RWPE1 (cell line): ENCODE results near the gene PLEKHH1.

ENCODE experiments used
- CTCF ChIA-PET: fragments of 350-600 bp; sonication (Branson Sonifier 250); formaldehyde crosslinking; extraction: SDS; loops from one replicate; lab custom pipeline; 2021; lab: Yijun Ruan, JAX
- POLR2A ChIA-PET: fragments of 400-600 bp; formaldehyde crosslinking; extraction: SDS; loops from one replicate; lab custom pipeline; 2020; ENCODE audit warnings: antibody characterized with exemption; ENCODE audit not compliant: low non-redundant PET; lab: Yijun Ruan, JAX
- DNase-seq: peaks from one replicate; pipeline ENCODE4 v3.0.0; 2012; ENCODE audit warnings: low spot score
- H3K27ac ChIP-seq: fragments of 450-650 bp; 2 replicates; pipeline ENCODE4 v1.5.1; 2017
- TF ChIP-seq, protein P1 (sequence below): fragments of 450-650 bp; conservative IDR thresholded peaks from 2 replicates; pipeline ENCODE4 v1.5.1; 2017; ENCODE audit warnings: low read depth, mild to moderate bottlenecking

PLEKHH1 gene

GRCh38 chr14:67514203-67514607 lies 18.9 kb upstream of the PLEKHH1 start:
- TF ChIP-seq, protein P1, sequence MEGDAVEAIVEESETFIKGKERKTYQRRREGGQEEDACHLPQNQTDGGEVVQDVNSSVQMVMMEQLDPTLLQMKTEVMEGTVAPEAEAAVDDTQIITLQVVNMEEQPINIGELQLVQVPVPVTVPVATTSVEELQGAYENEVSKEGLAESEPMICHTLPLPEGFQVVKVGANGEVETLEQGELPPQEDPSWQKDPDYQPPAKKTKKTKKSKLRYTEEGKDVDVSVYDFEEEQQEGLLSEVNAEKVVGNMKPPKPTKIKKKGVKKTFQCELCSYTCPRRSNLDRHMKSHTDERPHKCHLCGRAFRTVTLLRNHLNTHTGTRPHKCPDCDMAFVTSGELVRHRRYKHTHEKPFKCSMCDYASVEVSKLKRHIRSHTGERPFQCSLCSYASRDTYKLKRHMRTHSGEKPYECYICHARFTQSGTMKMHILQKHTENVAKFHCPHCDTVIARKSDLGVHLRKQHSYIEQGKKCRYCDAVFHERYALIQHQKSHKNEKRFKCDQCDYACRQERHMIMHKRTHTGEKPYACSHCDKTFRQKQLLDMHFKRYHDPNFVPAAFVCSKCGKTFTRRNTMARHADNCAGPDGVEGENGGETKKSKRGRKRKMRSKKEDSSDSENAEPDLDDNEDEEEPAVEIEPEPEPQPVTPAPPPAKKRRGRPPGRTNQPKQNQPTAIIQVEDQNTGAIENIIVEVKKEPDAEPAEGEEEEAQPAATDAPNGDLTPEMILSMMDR: no peak
- CTCF ChIA-PET: interaction anchor here (2.4 kb wide), 1 partner anchor 87 kb away, joined by 7 read pairs; no protein-coding TSS in a partner anchor
- POLR2A ChIA-PET: interaction anchor here (1.0 kb wide), 1 partner anchor 36 kb away, joined by 3 read pairs; no protein-coding TSS in a partner anchor
- no peak overlapping the region; the same call in 1 of the 2 replicates for H3K27ac ChIP-seq
- DNase-seq: no peak

GRCh38 chr14:67514650-67515385 lies 18.3 kb upstream of the PLEKHH1 start:
- DNase-seq: peak; percentile 51
- CTCF ChIA-PET: interaction anchor here (2.4 kb wide), 1 partner anchor 87 kb away, joined by 7 read pairs; no protein-coding TSS in a partner anchor
- POLR2A ChIA-PET: interaction anchor here (1.0 kb wide), 1 partner anchor 37 kb away, joined by 3 read pairs; no protein-coding TSS in a partner anchor
- no peak overlapping the region for H3K27ac ChIP-seq
- TF ChIP-seq, protein P1: no peak

DNA sequence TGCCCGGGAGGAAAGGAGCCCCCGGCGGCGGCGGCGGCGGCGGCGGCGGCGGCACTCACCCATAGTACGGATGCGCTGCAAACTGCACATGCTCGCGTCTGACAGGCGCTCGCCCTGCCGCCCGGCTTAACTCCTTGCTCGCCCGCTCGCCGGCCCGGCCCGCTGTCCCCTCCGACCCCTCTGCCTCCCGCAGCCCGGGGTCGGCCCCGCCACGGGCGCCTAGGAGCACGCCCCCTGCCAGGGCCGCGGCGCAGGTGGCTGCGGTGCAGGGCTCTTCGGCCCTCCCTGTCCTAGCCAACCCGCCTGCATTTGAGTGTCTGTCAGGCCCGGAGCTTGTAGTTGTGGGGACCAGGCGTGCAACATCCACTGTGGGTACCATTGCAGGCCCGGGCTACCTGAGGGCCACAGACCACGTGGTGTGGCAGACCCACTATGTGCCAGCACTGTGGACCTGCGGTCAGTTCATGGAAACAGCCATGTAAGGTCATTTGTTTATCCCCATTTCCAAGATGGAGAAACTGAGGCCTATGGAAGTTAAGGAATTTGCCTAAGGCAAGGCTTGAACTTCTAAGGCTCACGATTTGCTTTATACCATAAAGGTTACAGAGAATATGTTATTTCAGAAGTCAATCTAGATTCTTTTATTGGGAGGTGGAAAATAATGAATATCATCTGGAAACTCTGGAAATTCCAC lies 17.6 kb upstream of the PLEKHH1 start:
- ChIA-PET POLR2A (no interaction called here), CTCF (interaction anchor here (0.6 to 2.4 kb wide), 2 partner anchors 34 to 88 kb away, joined by 3 to 7 read pairs; no protein-coding TSS in a partner anchor)
- DNase-seq: no peak
- TF ChIP-seq, protein P1: no peak
- H3K27ac ChIP-seq: no peak overlapping the region

DNA sequence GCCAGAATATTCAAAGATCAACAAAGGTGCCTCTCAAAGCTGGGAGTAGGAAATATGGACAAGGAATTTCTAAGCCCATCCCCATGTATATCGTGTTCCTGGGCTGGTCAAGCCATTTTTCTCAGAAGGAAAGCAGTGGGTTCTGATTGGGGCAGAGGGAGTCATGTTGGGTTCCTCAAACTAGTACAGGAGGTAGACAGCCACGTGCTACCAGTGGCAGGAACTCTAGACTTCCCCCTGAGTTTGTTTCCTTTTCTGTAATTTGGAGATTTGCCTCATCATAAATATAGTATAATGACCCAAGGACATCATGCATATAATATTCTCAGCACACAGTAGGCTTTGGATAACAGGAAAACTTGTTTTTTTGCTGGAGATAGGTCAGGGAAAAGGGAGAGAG lies 16.4 kb upstream of the PLEKHH1 start:
- TF ChIP-seq, protein P1: no peak
- no peak for DNase-seq
- H3K27ac ChIP-seq: no peak overlapping the region
- CTCF ChIA-PET: interaction anchor here (0.6 to 1.6 kb wide), 4 partner anchors 10 to 242 kb away, joined by 3 to 9 read pairs (median 5); no protein-coding TSS in a partner anchor
- POLR2A ChIA-PET: no interaction called here

GRCh38 chr14:67517083-67517482 lies 16.0 kb upstream of the PLEKHH1 start:
- CTCF ChIA-PET: interaction anchor here (0.7 to 1.6 kb wide), 3 partner anchors 9 to 54 kb away, joined by 4 to 9 read pairs (median 6); no protein-coding TSS in a partner anchor
- no peak for DNase-seq
- H3K27ac ChIP-seq: no peak overlapping the region
- TF ChIP-seq, protein P1: no peak
- POLR2A ChIA-PET: no interaction called here

- POLR2A ChIA-PET: no interaction called here
- CTCF ChIA-PET: interaction anchor here (1.4 kb wide), 1 partner anchor 92 kb away, joined by 6 read pairs; no protein-coding TSS in a partner anchor
- H3K27ac ChIP-seq: no peak overlapping the region
Measured at GRCh38 chr14:67519406-67519805, 13.7 kb upstream of the PLEKHH1 start.

More at GRCh38 chr14:67519406-67519805, 13.7 kb upstream of the PLEKHH1 start:
- TF ChIP-seq, protein P1: no peak
- DNase-seq: no peak
